ENCODE results near the gene LTBP1.

- no peak for TF ChIP-seq EZH2 (IDR thresholded peaks at IDR 0.05; ENCODE audit: borderline replicate concordance, insufficient read depth, low read depth, low read length, poor library complexity, severe bottlenecking)
- TF ChIP-seq, protein P1, sequence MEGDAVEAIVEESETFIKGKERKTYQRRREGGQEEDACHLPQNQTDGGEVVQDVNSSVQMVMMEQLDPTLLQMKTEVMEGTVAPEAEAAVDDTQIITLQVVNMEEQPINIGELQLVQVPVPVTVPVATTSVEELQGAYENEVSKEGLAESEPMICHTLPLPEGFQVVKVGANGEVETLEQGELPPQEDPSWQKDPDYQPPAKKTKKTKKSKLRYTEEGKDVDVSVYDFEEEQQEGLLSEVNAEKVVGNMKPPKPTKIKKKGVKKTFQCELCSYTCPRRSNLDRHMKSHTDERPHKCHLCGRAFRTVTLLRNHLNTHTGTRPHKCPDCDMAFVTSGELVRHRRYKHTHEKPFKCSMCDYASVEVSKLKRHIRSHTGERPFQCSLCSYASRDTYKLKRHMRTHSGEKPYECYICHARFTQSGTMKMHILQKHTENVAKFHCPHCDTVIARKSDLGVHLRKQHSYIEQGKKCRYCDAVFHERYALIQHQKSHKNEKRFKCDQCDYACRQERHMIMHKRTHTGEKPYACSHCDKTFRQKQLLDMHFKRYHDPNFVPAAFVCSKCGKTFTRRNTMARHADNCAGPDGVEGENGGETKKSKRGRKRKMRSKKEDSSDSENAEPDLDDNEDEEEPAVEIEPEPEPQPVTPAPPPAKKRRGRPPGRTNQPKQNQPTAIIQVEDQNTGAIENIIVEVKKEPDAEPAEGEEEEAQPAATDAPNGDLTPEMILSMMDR (IDR thresholded peaks at IDR 0.05), result no peak
Observed at GRCh38 chr2:33250417-33251029, 303.8 kb downstream of the LTBP1 start.
